Stomach (tissue), 9 donors: ENCODE results near the gene CCDC88B. TPM values are rescaled to one million over a fixed set of nuclear protein-coding genes. Genes with fewer than 3 reads are reported as not detected.

Experiments
- DNase-seq, 2 donors: peaks; one replicate each; pipeline versions ENCODE4 v3.0.0 to v3.0.0-alpha.2; 2013 to 2019
- H3K27ac ChIP-seq, 5 donors: fragments of 200-600 bp in 4 of 5; sonication (generic) in 4 of 5; one replicate each; pipeline ENCODE4 v1.5.1; 2013 to 2019; ENCODE audit warnings: mild to moderate bottlenecking in 1 of 5, moderate library complexity in 1 of 5
- H3K27me3 ChIP-seq, 3 donors: fragments of 200-600 bp; sonication (generic); one replicate each; pipeline ENCODE4 v1.5.1; 2017 to 2019; ENCODE audit warnings: mixed run types in 1 of 3
- H3K36me3 ChIP-seq, 4 donors: fragments of 200-600 bp; sonication (generic); 1 replicate in 3 of 4; 2 replicates in 1 of 4; pipeline ENCODE4 v1.5.1; 2016 to 2019
- H3K4me1 ChIP-seq, 4 donors: fragments of 200-600 bp; sonication (generic); one replicate each; pipeline ENCODE4 v1.5.1; 2016 to 2019
- H3K4me3 ChIP-seq, 4 donors: fragments of 200-600 bp; sonication (generic) in 3 of 4; one replicate each; pipeline ENCODE4 v1.5.1; 2016 to 2019; ENCODE audit warnings: mild to moderate bottlenecking in 1 of 4
- H3K9me3 ChIP-seq, 4 donors: fragments of 200-600 bp; sonication (generic); one replicate each; pipeline ENCODE4 v1.5.1; 2016 to 2019
- EP300 ChIP-seq: sonication (generic); formaldehyde crosslinking; IDR thresholded peaks from one replicate; pipeline ENCODE4 v1.6.1; 2017; ENCODE audit warnings: antibody characterized with exemption
- POLR2A ChIP-seq, 4 donors: fragments of 450-650 bp; IDR thresholded peaks; one replicate each; pipeline ENCODE4 v1.6.1; 2016; ENCODE audit warnings: antibody characterized with exemption in 4 of 4, control low read depth in 2 of 4, mild to moderate bottlenecking in 1 of 4, moderate library complexity in 1 of 4
- POLR2AphosphoS5 ChIP-seq, 3 donors: sonication (generic); formaldehyde crosslinking; IDR thresholded peaks; one replicate each; pipeline ENCODE4 v1.6.1; 2016; ENCODE audit warnings: antibody characterized with exemption in 3 of 3
- WGBS, 5 donors: extraction: QIAGEN DNeasy Blood & Tissue Kit in 3 of 5; methylation state at CpG; one replicate each; pipeline versions ENCODE4 v1.1.5 to v1.1.7; 2013 to 2018; 5-methylcytosine and 5-hydroxymethylcytosine counted together
- intact Hi-C: fragments of 100-400 bp; cut with DNase I; formaldehyde crosslinking; loops from one replicate; pipeline ENCODE4 v1.15.1; 2023; ENCODE audit warnings: low total_unique reads
- polyA plus RNA-seq, 3 donors: library from polyadenylated mRNA; stranded (reverse); fragments of 200-250 nt; gene quantifications; one replicate each; pipeline ENCODE4 v1.2.3, GENCODE V29; 2013
- total RNA-seq, 5 donors: library from RNA; depleted of rRNA; stranded (reverse); fragments of >200 nt; gene quantifications; one replicate each; pipeline versions ENCODE4 v1.1.0 to v1.2.3, GENCODE V29; 2014 to 2016
- TF ChIP-seq, protein P1 (sequence below), 7 experiments: fragments of 450-650 bp in 4 of 7; fragments of 200-600 bp in 3 of 7; sonication (generic) in 3 of 7; IDR thresholded peaks; one replicate each; pipeline ENCODE4 v1.5.1; 2016 to 2019; ENCODE audit warnings: antibody characterized with exemption in 7 of 7, control low read depth in 2 of 7, mild to moderate bottlenecking in 1 of 7
- donor health status: healthy with polysubstance abuse.
- donor health status: Bipolar disorder and iron deficiency.
- donor health status: healthy.

CCDC88B gene
- total and polyA plus RNA-seq, 8 donors = 1.8 to 137 (median 37.0) TPM

GRCh38 chr11:64316672-64317324 lies 23.2 kb upstream of the CCDC88B start:
- peak; percentile 53 to 74 for DNase-seq
- Histone ChIP-seq H3K27me3 (no peaks in the 10 kb centered on the region), H3K4me1 (peaks cover 20 to 73% (median 55%) of the 10 kb centered on the region in 4 donors), H3K27ac (peak overlapping the region; percentile 94 to 99 (median 97)), H3K36me3 (peaks cover 28 to 54% (median 48%) of the 10 kb centered on the region in 4 donors), H3K4me3 (peak overlapping the region; percentile 69 to 81 (median 76)), H3K9me3 (no peaks in the 10 kb centered on the region)
- intact Hi-C loops = no loop called here
- TF ChIP-seq, protein P1, sequence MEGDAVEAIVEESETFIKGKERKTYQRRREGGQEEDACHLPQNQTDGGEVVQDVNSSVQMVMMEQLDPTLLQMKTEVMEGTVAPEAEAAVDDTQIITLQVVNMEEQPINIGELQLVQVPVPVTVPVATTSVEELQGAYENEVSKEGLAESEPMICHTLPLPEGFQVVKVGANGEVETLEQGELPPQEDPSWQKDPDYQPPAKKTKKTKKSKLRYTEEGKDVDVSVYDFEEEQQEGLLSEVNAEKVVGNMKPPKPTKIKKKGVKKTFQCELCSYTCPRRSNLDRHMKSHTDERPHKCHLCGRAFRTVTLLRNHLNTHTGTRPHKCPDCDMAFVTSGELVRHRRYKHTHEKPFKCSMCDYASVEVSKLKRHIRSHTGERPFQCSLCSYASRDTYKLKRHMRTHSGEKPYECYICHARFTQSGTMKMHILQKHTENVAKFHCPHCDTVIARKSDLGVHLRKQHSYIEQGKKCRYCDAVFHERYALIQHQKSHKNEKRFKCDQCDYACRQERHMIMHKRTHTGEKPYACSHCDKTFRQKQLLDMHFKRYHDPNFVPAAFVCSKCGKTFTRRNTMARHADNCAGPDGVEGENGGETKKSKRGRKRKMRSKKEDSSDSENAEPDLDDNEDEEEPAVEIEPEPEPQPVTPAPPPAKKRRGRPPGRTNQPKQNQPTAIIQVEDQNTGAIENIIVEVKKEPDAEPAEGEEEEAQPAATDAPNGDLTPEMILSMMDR (IDR thresholded peaks at IDR 0.05) = peak in 2 of 7 experiments; percentile 7 to 11
- TF ChIP-seq EP300 = no peak
- 3 to 7% (median 3%) methylated on average over 15 to 32 of the region's 32 CpGs for WGBS, 5 donors

- intact Hi-C loops = no loop called here
- peaks cover 25 to 76% (median 60%) of the 10 kb centered on the region in 4 donors for H3K4me1 ChIP-seq
- peak within 1 kb of the TSS; percentile 69 to 81 (median 76) for H3K4me3 ChIP-seq
- DNase-seq = peak; percentile 98 to 99
- H3K9me3 ChIP-seq = no peaks in the 10 kb centered on the region
- peak within 1 kb of the TSS; percentile 94 to 99 (median 97) for H3K27ac ChIP-seq
- peaks cover 31 to 58% (median 51%) of the 10 kb centered on the region in 4 donors for H3K36me3 ChIP-seq
- WGBS, 5 donors = 0% methylated on average over 19 to 43 of the region's 43 CpGs
- TF ChIP-seq POLR2AphosphoS5 (IDR thresholded peaks at IDR 0.05) = peak; percentile 90 to 97 (median 94)
- peak in 1 of 4 donors; percentile 43 for TF ChIP-seq POLR2A (IDR thresholded peaks at IDR 0.05)
- peak; percentile 19 for TF ChIP-seq EP300
- TF ChIP-seq, protein P1 (IDR thresholded peaks at IDR 0.05) = no peak
- H3K27me3 ChIP-seq = no peaks in the 10 kb centered on the region
Observed at GRCh38 chr11:64317325-64317960, 22.6 kb upstream of the CCDC88B start, which contains the start of gene TRMT112. TSS of gene TRMT112 (minus strand) at chr11:64317559. CDS start at chr11:64317526, 33 bp downstream.

GRCh38 chr11:64317961-64318765 lies 21.8 kb upstream of the CCDC88B start, which contains the start of gene PRDX5:
TSS of gene PRDX5 (plus strand) at chr11:64318121. CDS start at chr11:64318216, 95 bp downstream.
- Histone ChIP-seq H3K4me3 (peak within 1 kb of the TSS; percentile 69 to 81 (median 76)), H3K27ac (peak within 1 kb of the TSS; percentile 94 to 99 (median 97)), H3K27me3 (no peaks in the 10 kb centered on the region), H3K36me3 (peaks cover 37 to 61% (median 58%) of the 10 kb centered on the region in 4 donors), H3K4me1 (peaks cover 25 to 74% (median 60%) of the 10 kb centered on the region in 4 donors), H3K9me3 (no peaks in the 10 kb centered on the region)
- TF ChIP-seq, protein P1 (IDR thresholded peaks at IDR 0.05) = peak in 3 of 7 experiments; percentile 28 to 77 (median 57)
- TF ChIP-seq POLR2A (IDR thresholded peaks at IDR 0.05) = peak in 2 of 4 donors; percentile 46 to 65
- no peak for TF ChIP-seq EP300
- peak; percentile 90 to 99 (median 97) for TF ChIP-seq POLR2AphosphoS5 (IDR thresholded peaks at IDR 0.05)
- intact Hi-C loops = no loop called here
- peak; percentile 97 to 99 for DNase-seq
- WGBS, 5 donors = 0 to 1% (median 1%) methylated on average over 23 to 61 of the region's 61 CpGs
